GM12874 (cell line): ENCODE measurements around the gene OVCA2.

Source experiments
- CTCF ChIP-seq: IDR thresholded peaks from 2 replicates; pipeline ENCODE4 v1.5.1; 2011; ENCODE audit warnings: low read depth, mild to moderate bottlenecking, control low read depth, low read length, moderate library complexity; ENCODE audit not compliant: insufficient read depth

The OVCA2 gene

GRCh38 chr17:2070241-2071023 lies 28.6 kb downstream of the OVCA2 start:
- TF ChIP-seq CTCF: peak; percentile 23; the same call in 1 of the 2 replicates

DNA sequence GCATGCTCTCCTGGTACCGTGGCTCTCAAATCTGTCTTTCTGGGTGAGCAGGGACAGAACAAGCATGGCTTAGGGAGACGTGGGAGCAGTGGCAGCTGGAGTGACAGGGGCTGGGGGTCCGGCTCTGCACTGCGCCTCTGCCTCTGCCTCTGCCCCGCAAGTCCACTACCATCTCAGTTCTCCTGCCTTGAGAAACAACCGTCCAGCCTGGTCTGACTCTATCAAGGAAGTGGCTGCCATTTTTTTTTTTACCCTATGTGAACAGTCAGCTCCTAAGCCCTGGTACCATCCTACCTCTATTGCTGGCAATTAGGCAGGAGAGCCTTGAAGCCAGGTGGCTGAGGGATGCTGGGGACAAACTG lies 29.2 kb downstream of the OVCA2 start:
- TF ChIP-seq CTCF: no peak

DNA sequence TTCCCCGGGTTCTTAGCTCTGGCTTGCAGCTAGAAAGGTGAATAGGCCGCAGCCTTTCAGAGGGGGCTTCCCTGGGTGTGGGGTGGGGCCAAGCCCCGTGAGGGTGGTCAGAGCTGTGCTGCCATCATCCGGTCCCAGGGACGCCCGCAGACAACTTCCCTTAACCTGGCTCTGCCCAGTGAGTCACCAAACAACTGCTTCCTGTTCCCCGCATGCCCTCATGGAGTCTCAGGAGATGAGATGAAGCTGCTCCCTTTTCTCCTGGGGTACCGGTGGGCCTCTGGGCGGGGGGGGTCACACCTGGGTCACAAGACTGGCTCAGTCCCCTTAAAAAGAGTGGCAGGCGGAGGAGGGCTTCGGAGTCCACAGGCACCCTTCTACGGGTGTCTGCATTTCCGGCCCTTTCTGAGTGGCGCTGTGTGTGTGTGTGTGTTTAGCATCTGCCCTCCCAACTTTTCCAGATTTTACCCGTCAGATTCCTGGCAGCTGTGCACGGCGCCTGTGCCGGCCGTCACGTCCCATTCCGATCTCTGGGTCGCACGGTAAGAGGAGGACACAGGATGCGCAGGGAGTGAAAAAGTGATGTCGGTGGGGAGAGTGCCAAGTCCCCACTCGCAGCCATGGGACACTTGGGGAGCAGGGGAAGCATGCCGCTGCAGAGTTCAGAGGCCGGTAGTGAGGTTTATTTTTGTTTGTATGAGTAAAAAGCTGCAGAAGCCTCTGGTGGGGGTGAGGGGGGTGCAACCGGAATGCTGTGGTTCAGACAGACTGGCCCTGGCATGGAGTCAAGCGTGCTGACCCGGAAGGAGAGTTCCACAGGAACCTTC lies 29.8 kb downstream of the OVCA2 start:
- no peak for TF ChIP-seq CTCF

DNA sequence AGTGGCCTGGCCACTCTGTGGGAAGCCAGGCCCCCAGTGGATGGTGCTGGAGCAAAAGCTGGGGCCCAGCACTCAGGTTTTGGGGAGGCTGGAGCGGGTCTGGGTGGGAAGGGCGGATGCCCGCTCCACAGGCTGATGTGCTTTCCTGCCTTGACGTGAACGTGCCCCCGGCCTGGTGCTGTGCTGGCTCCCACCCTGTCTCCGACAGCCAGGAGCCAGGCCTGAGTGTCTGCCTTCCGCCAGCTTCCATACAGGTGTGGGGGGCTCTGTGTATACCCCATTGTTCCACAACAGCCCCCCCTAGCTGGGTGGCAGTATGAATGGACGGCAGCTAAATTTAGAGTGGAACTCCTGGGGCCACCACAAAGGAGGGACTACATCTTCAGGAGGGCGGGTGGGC lies 33.1 kb downstream of the OVCA2 start:
- TF ChIP-seq CTCF: no peak

- TF ChIP-seq CTCF: no peak
Observed at GRCh38 chr17:2075336-2076086, 33.7 kb downstream of the OVCA2 start.

GRCh38 chr17:2076087-2076984 lies 34.5 kb downstream of the OVCA2 start:
- no peak for TF ChIP-seq CTCF

DNA sequence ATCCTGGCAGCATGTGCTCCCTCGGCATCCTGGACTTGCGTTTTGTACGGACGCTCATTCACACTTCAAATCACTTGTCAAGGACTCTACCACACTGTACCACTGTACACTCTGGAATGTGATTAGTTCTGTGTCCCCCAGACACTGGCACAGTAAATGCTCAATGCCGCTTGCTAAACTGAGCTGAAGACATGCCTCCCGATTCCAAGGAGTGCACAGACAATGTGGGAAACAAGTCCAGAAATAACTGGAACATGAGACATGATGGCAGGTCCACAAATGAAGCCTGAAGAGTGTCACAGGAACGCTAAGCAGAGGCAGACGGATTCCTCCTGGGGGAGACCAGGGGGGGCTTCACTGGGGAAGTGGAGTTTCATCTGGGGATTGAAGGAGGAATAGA lies 35.2 kb downstream of the OVCA2 start:
- no peak for TF ChIP-seq CTCF
